Suprapubic skin (tissue), 4 donors: Measurements from ENCODE around the gene KHDRBS1. TPM values are rescaled to one million over a fixed set of nuclear protein-coding genes. Genes with fewer than 3 reads are reported as not detected.
"Not testable (repeated sequence)": the region's sequence is repeated elsewhere in the genome, so short reads cannot be mapped to it uniquely, and the experiment has no call there.

Experiments used
- DNase-seq, 2 donors: peaks; one replicate each; pipeline ENCODE4 v3.0.0-alpha.2; 2019; ENCODE audit warnings: low spot score in 2 of 2
- H3K27ac ChIP-seq: fragments of 200-600 bp; sonication (generic); one replicate; pipeline ENCODE4 v1.5.1; 2019
- H3K27me3 ChIP-seq: fragments of 200-600 bp; sonication (generic); one replicate; pipeline ENCODE4 v1.5.1; 2019
- H3K36me3 ChIP-seq: fragments of 200-600 bp; sonication (generic); one replicate; pipeline ENCODE4 v1.5.1; 2019
- H3K4me1 ChIP-seq: fragments of 200-600 bp; sonication (generic); one replicate; pipeline ENCODE4 v1.5.1; 2019
- H3K4me3 ChIP-seq: fragments of 200-600 bp; sonication (generic); one replicate; pipeline ENCODE4 v1.5.1; 2019; ENCODE audit warnings: mild to moderate bottlenecking
- H3K9me3 ChIP-seq: fragments of 200-600 bp; sonication (generic); one replicate; pipeline ENCODE4 v1.5.1; 2019
- CTCF ChIP-seq, 2 donors: fragments of 200-600 bp in 1 of 2; fragments of 450-650 bp in 1 of 2; sonication (generic) in 1 of 2; IDR thresholded peaks; one replicate each; pipeline ENCODE4 v1.5.1; 2016 to 2019; ENCODE audit warnings: antibody characterized with exemption in 2 of 2, mild to moderate bottlenecking in 1 of 2, moderate library complexity in 1 of 2
- EP300 ChIP-seq: sonication (generic); formaldehyde crosslinking; IDR thresholded peaks from one replicate; pipeline ENCODE4 v1.6.1; 2017; ENCODE audit warnings: antibody characterized with exemption
- POLR2A ChIP-seq, 2 donors: fragments of 450-650 bp; IDR thresholded peaks; one replicate each; pipeline ENCODE4 v1.6.1; 2017; ENCODE audit warnings: antibody characterized with exemption in 2 of 2, mild to moderate bottlenecking in 2 of 2, moderate library complexity in 2 of 2
- POLR2AphosphoS5 ChIP-seq, 3 donors: sonication (generic); formaldehyde crosslinking; IDR thresholded peaks; one replicate each; pipeline ENCODE4 v1.6.1; 2017; ENCODE audit warnings: antibody characterized with exemption in 3 of 3
- WGBS: methylation state at CpG from one replicate; pipeline ENCODE4 v1.1.5; 2018; 5-methylcytosine and 5-hydroxymethylcytosine counted together
- total RNA-seq, 4 donors: library from RNA; depleted of rRNA; stranded (reverse); fragments of >200 nt; gene quantifications; one replicate each; pipeline ENCODE4 v1.1.0, GENCODE V29; 2016

Gene KHDRBS1
- total RNA-seq, 4 donors from 2014 or later, result 57.2 to 85.2 (median 64.3) TPM

GRCh38 chr1:31985430-31985829 lies 28.2 kb upstream of the KHDRBS1 start:
- 20% methylated on average over 4 of the region's 4 CpGs for WGBS
- Histone ChIP-seq H3K9me3 (no peaks in the 10 kb centered on the region), H3K27ac (no peak overlapping the region), H3K4me3 (no peak overlapping the region), H3K36me3 (no peaks in the 10 kb centered on the region), H3K4me1 (peaks cover 14% of the 10 kb centered on the region), H3K27me3 (no peaks in the 10 kb centered on the region)
- no peak for TF ChIP-seq EP300
- no peak for TF ChIP-seq POLR2AphosphoS5 (IDR thresholded peaks at IDR 0.05)
- no peak for DNase-seq

- no peaks in the 10 kb centered on the region for H3K36me3 ChIP-seq
- no peaks in the 10 kb centered on the region for H3K27me3 ChIP-seq
- no peak overlapping the region for H3K27ac ChIP-seq
- 66% methylated on average over 9 of the region's 9 CpGs for WGBS
- TF ChIP-seq POLR2AphosphoS5 (IDR thresholded peaks at IDR 0.05) (no peak), CTCF (IDR thresholded peaks at IDR 0.05) (no peak), POLR2A (IDR thresholded peaks at IDR 0.05) (no peak), EP300 (no peak)
- DNase-seq, result no peak
- H3K4me1 ChIP-seq, result peaks cover 10% of the 10 kb centered on the region
- no peaks in the 10 kb centered on the region for H3K9me3 ChIP-seq
- no peak overlapping the region for H3K4me3 ChIP-seq
These were observed 26.5 kb upstream of the KHDRBS1 start for GRCh38 chr1:31987135-31987619.

GRCh38 chr1:31989964-31990363 lies 23.7 kb upstream of the KHDRBS1 start:
- Histone ChIP-seq H3K9me3 (no peaks in the 10 kb centered on the region), H3K27me3 (no peaks in the 10 kb centered on the region), H3K27ac (no peak overlapping the region), H3K4me3 (no peak overlapping the region), H3K4me1 (peaks cover 5% of the 10 kb centered on the region), H3K36me3 (no peaks in the 10 kb centered on the region)
- DNase-seq, result no peak
- WGBS, result 91% methylated on average over 3 of the region's 3 CpGs
- TF ChIP-seq EP300, result no peak
- TF ChIP-seq POLR2A (IDR thresholded peaks at IDR 0.05), result no peak
- TF ChIP-seq POLR2AphosphoS5 (IDR thresholded peaks at IDR 0.05), result no peak
- no peak for TF ChIP-seq CTCF (IDR thresholded peaks at IDR 0.05)

- no peaks in the 10 kb centered on the region for H3K4me1 ChIP-seq
- H3K27me3 ChIP-seq, result no peaks in the 10 kb centered on the region
- H3K4me3 ChIP-seq, result no peak overlapping the region
- no peaks in the 10 kb centered on the region for H3K36me3 ChIP-seq
- no peak for DNase-seq
- no peak overlapping the region for H3K27ac ChIP-seq
- H3K9me3 ChIP-seq, result no peaks in the 10 kb centered on the region
- 38% methylated on average over 1 of the region's 1 CpG for WGBS
- TF ChIP-seq CTCF (IDR thresholded peaks at IDR 0.05) (no peak), POLR2AphosphoS5 (IDR thresholded peaks at IDR 0.05) (no peak), EP300 (no peak), POLR2A (IDR thresholded peaks at IDR 0.05) (no peak)
These were observed 22.5 kb upstream of the KHDRBS1 start for GRCh38 chr1:31991182-31991581.

- no peak for DNase-seq
- H3K36me3 ChIP-seq, result no peaks in the 10 kb centered on the region
- no peaks in the 10 kb centered on the region for H3K9me3 ChIP-seq
- H3K4me3 ChIP-seq, result no peak overlapping the region
- no peaks in the 10 kb centered on the region for H3K27me3 ChIP-seq
- no peak for TF ChIP-seq POLR2A (IDR thresholded peaks at IDR 0.05)
- TF ChIP-seq EP300, result no peak
- no peak for TF ChIP-seq POLR2AphosphoS5 (IDR thresholded peaks at IDR 0.05)
- no peak for TF ChIP-seq CTCF (IDR thresholded peaks at IDR 0.05)
- no peak overlapping the region for H3K27ac ChIP-seq
- no peaks in the 10 kb centered on the region for H3K4me1 ChIP-seq
- WGBS, result 91% methylated on average over 3 of the region's 3 CpGs
These were observed 18.4 kb upstream of the KHDRBS1 start for GRCh38 chr1:31995263-31995662.

- not testable (repeated sequence) for H3K4me3 ChIP-seq, H3K4me1 ChIP-seq, H3K27me3 ChIP-seq, DNase-seq, H3K27ac ChIP-seq, H3K36me3 ChIP-seq, H3K9me3 ChIP-seq
- 91% methylated on average over 5 of the region's 5 CpGs for WGBS
These were observed 17.5 kb upstream of the KHDRBS1 start for GRCh38 chr1:31996121-31996520.
